Body of pancreas (tissue), 4 donors: Measurements from ENCODE around the gene C10orf143. TPM values are rescaled to one million over a fixed set of nuclear protein-coding genes. Genes with fewer than 3 reads are reported as not detected.

ENCODE experiments used
- ATAC-seq: fragments of 150-250 bp; one replicate; pipeline ENCODE4 v1.9.1; 2016
- DNase-seq, 4 donors: peaks; one replicate each; pipeline ENCODE4 v3.0.0-alpha.2; 2019
- H3K27ac ChIP-seq, 4 donors: fragments of 200-600 bp; sonication (generic); 1 replicate in 3 of 4; 2 replicates in 1 of 4; pipeline versions ENCODE4 v1.5.1 to v1.6.1; 2016 to 2019; ENCODE audit warnings: mild to moderate bottlenecking in 1 of 4, mixed read lengths in 1 of 4, moderate library complexity in 1 of 4
- H3K27me3 ChIP-seq, 2 donors: fragments of 200-600 bp; sonication (generic); one replicate each; pipeline ENCODE4 v1.6.0; 2016; ENCODE audit warnings: mild to moderate bottlenecking in 1 of 2
- H3K36me3 ChIP-seq, 2 donors: fragments of 200-600 bp; sonication (generic); replicated peaks in 1 of 2; 2 replicates each; pipeline ENCODE4 v1.5.1; 2016; ENCODE audit warnings: low read depth in 2 of 2; ENCODE audit not compliant: insufficient read depth in 1 of 2
- H3K4me1 ChIP-seq: fragments of 200-600 bp; sonication (generic); one replicate; pipeline ENCODE4 v1.6.0; 2016
- H3K4me3 ChIP-seq, 2 donors: fragments of 200-600 bp; sonication (generic); 1 replicate in 1 of 2; 2 replicates in 1 of 2; pipeline ENCODE4 v1.5.1; 2016 to 2019
- H3K9me3 ChIP-seq, 3 donors: fragments of 200-600 bp; sonication (generic); 1 replicate in 2 of 3; 2 replicates in 1 of 3; pipeline ENCODE4 v1.5.1; 2016
- CTCF ChIP-seq, 7 experiments: fragments of 450-650 bp in 4 of 7; fragments of 200-600 bp in 3 of 7; sonication (generic) in 3 of 7; IDR thresholded peaks; one replicate each; pipeline ENCODE4 v1.5.1; 2016 to 2019; ENCODE audit warnings: antibody characterized with exemption in 7 of 7
- POLR2A ChIP-seq, 3 donors: fragments of 450-650 bp; IDR thresholded peaks; one replicate each; pipeline ENCODE4 v1.6.1; 2016; ENCODE audit warnings: antibody characterized with exemption in 3 of 3, mild to moderate bottlenecking in 2 of 3
- WGBS, 2 donors: methylation state at CpG; one replicate each; pipeline ENCODE4 v1.1.5; 2017; 5-methylcytosine and 5-hydroxymethylcytosine counted together
- intact Hi-C: fragments of 100-400 bp; cut with DNase I; formaldehyde crosslinking; loops from one replicate; pipeline ENCODE4 v1.15.1; 2023
- total RNA-seq, 2 donors: library from RNA; depleted of rRNA; stranded (reverse); fragments of >200 nt; gene quantifications; one replicate each; pipeline ENCODE4 v1.1.0, GENCODE V29; 2016

The C10orf143 gene
- total RNA-seq, 2 donors from 2014 or later: 1.3 to 3.3 TPM

GRCh38 chr10:130065251-130065650 lies 45.4 kb downstream of the C10orf143 start:
- 85 to 86% methylated on average over 10 of the region's 10 CpGs for WGBS, 2 donors
- ATAC-seq: no peak
- no peak for DNase-seq
- TF ChIP-seq CTCF (IDR thresholded peaks at IDR 0.05): no peak
- no peak for TF ChIP-seq POLR2A (IDR thresholded peaks at IDR 0.05)
- Histone ChIP-seq H3K4me3 (no peak overlapping the region), H3K9me3 (no peaks in the 10 kb centered on the region), H3K27ac (no peak overlapping the region), H3K4me1 (no peaks in the 10 kb centered on the region), H3K36me3 (no peaks in the 10 kb centered on the region), H3K27me3 (no peaks in the 10 kb centered on the region)
- intact Hi-C loops: no loop called here

- DNase-seq: no peak
- ATAC-seq: no peak
- WGBS, 2 donors: 90 to 92% methylated on average over 4 to 5 of the region's 5 CpGs
- TF ChIP-seq POLR2A (IDR thresholded peaks at IDR 0.05) (no peak), CTCF (IDR thresholded peaks at IDR 0.05) (no peak)
- no peaks in the 10 kb centered on the region for H3K36me3 ChIP-seq
- H3K4me1 ChIP-seq: no peaks in the 10 kb centered on the region
- H3K9me3 ChIP-seq: no peaks in the 10 kb centered on the region
- H3K27ac ChIP-seq: no peak overlapping the region
- no peaks in the 10 kb centered on the region for H3K27me3 ChIP-seq
- H3K4me3 ChIP-seq: no peak overlapping the region
- intact Hi-C loops: no loop called here
Measured at GRCh38 chr10:130064783-130065182, 45.8 kb downstream of the C10orf143 start.

GRCh38 chr10:130062976-130063375 lies 47.7 kb downstream of the C10orf143 start:
- H3K27me3 ChIP-seq: no peaks in the 10 kb centered on the region
- TF ChIP-seq POLR2A (IDR thresholded peaks at IDR 0.05): no peak
- no peak for TF ChIP-seq CTCF (IDR thresholded peaks at IDR 0.05)
- intact Hi-C loops: no loop called here

GRCh38 chr10:130062201-130062600 lies 48.4 kb downstream of the C10orf143 start:
- Histone ChIP-seq H3K4me3 (no peak overlapping the region), H3K36me3 (no peaks in the 10 kb centered on the region), H3K27me3 (no peaks in the 10 kb centered on the region), H3K9me3 (no peaks in the 10 kb centered on the region), H3K27ac (no peak overlapping the region), H3K4me1 (no peaks in the 10 kb centered on the region)
- TF ChIP-seq CTCF (IDR thresholded peaks at IDR 0.05) (no peak), POLR2A (IDR thresholded peaks at IDR 0.05) (no peak)
- intact Hi-C loops: no loop called here
- 73 to 79% methylated on average over 3 of the region's 3 CpGs for WGBS, 2 donors
- DNase-seq (no peak), ATAC-seq (no peak)

More at GRCh38 chr10:130062976-130063375, 47.7 kb downstream of the C10orf143 start:
- no peak for ATAC-seq
- 88 to 90% methylated on average over 13 of the region's 13 CpGs for WGBS, 2 donors
- H3K27ac ChIP-seq: no peak overlapping the region
- no peaks in the 10 kb centered on the region for H3K4me1 ChIP-seq
- no peak for DNase-seq
- no peak overlapping the region for H3K4me3 ChIP-seq
- no peaks in the 10 kb centered on the region for H3K9me3 ChIP-seq
- no peaks in the 10 kb centered on the region for H3K36me3 ChIP-seq

- H3K27me3 ChIP-seq: no peaks in the 10 kb centered on the region
- no peak overlapping the region for H3K4me3 ChIP-seq
- H3K4me1 ChIP-seq: no peaks in the 10 kb centered on the region
- intact Hi-C loops: no loop called here
- WGBS, 2 donors: 81 to 89% methylated on average over 6 of the region's 6 CpGs
- TF ChIP-seq POLR2A (IDR thresholded peaks at IDR 0.05): no peak
- no peak for TF ChIP-seq CTCF (IDR thresholded peaks at IDR 0.05)
- no peak for ATAC-seq
- no peak overlapping the region for H3K27ac ChIP-seq
- H3K9me3 ChIP-seq: no peaks in the 10 kb centered on the region
- no peak for DNase-seq
- no peaks in the 10 kb centered on the region for H3K36me3 ChIP-seq
Measured at GRCh38 chr10:130061760-130062159, 48.9 kb downstream of the C10orf143 start.
